Ishikawa (cell line): Measurements from ENCODE around the gene CELSR2.

Source experiments
- CEBPB ChIP-seq: IDR thresholded peaks from 2 replicates; pipeline ENCODE4 v1.6.1; 2012
- CREB1 ChIP-seq: IDR thresholded peaks from 2 replicates; pipeline ENCODE4 v1.6.1; 2012; ENCODE audit warnings: low read depth
- EGR1 ChIP-seq: IDR thresholded peaks from 2 replicates; pipeline ENCODE4 v1.6.1; 2012
- EP300 ChIP-seq: IDR thresholded peaks from 2 replicates; pipeline ENCODE4 v1.6.1; 2012; ENCODE audit warnings: borderline replicate concordance
- FOXM1 ChIP-seq: IDR thresholded peaks from 2 replicates; pipeline ENCODE4 v1.6.1; 2012; ENCODE audit warnings: low read depth, borderline replicate concordance
- NFIC ChIP-seq: IDR thresholded peaks from 2 replicates; pipeline ENCODE4 v1.6.1; 2012
- RAD21 ChIP-seq: IDR thresholded peaks from 2 replicates; pipeline ENCODE4 v1.6.1; 2012; ENCODE audit warnings: low read depth
- TAF1 ChIP-seq: IDR thresholded peaks from 2 replicates; pipeline ENCODE4 v1.6.1; 2012; ENCODE audit warnings: low read depth, mild to moderate bottlenecking
- TCF12 ChIP-seq: IDR thresholded peaks from 2 replicates; pipeline ENCODE4 v1.6.1; 2012; ENCODE audit warnings: low read depth
- TEAD4 ChIP-seq: IDR thresholded peaks from 2 replicates; pipeline ENCODE4 v1.6.1; 2012
- YY1 ChIP-seq: IDR thresholded peaks from 2 replicates; pipeline ENCODE4 v1.6.1; 2012; ENCODE audit warnings: low read depth
- ZBTB7A ChIP-seq: IDR thresholded peaks from 2 replicates; pipeline ENCODE4 v1.6.1; 2012; ENCODE audit warnings: low read depth
- TF ChIP-seq, protein P1 (sequence below): IDR thresholded peaks from 2 replicates; pipeline ENCODE4 v1.6.1; 2012
- TF ChIP-seq, protein P2 (sequence below): IDR thresholded peaks from 2 replicates; pipeline ENCODE4 v1.6.1; 2012; ENCODE audit warnings: low read depth, mild to moderate bottlenecking
- TF ChIP-seq, protein P3 (sequence below): IDR thresholded peaks from 2 replicates; pipeline ENCODE4 v1.6.1; 2012

The CELSR2 gene

DNA sequence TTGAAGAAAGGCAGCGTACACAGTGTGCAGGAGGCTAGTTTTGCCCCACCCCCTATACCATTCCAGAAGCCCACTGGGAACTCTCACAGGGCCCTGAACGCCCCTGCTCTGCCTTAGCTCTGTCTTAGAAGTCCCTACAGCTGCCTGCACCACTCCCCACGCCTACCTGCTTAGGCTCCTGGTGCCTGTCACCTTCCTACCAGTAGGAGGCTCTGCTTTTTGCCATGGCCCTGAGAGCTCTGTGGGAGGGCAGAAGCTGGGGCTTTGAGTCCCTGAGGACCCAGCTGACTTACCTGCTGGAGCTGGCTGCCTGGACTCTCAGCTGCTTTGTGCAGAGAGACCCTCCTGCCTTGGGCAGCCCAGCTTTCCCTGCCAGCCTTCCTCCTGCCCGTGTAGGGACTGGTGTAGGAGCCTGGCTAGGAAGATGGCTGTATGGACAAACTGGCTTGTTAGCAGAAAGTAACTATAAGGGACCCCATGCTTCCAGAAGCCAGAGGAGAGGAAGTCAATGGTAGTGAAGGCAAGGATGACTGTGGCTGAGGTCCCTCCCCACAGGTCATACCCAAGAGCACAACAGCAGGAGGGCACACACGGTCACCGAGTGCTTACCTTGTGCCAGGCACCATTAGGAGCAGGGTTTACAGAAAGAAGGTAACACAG lies 9.8 kb upstream of the CELSR2 start:
- TF ChIP-seq EGR1 (no peak), RAD21 (peak; percentile 38)

DNA sequence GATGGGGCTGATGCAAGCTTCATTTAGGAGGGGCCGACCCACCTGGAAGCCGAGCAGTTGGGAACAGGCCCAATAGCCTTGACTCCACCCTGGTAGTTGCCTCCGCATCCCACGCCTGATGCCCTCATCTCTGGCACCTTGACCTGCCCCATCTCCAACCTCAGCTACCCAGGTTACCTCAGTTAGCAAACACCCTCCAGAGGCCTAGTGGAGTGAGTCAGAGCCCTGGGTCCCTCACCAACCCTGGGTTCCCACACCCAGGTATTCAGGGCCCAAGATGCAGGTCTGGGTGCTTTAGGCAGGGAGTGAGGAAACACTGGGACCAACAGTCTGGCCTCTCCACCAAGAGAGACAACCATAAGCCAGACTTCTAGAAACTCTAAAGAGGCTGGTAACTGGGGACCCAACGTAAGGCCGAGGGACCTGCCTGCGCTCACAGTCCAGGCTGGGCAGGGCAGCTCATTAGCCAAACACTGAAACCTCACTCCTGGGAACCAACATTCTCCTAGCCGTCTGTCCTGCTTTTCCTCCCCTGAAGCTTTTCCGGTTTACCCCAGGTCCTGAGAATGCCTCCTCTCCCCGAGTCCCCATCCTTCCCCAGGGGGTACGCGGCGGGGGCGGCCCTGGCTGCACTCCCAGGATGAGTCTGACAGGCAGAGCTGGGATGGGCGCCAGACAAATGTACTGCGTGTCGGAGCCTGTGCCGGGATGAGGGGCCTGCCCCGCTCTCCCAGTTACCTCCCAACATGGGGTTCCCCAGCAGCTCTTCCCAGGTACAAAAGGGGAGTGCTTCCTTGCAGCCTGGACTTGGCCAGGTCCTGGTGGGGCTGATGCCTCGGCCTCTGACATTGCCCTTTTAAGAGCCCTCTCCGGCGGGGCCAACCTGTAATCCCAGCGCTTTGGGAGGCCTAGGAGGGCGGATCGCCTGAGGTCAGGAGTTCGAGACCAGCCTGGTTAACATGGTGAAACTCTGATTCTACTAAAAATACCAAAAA lies 8.9 kb upstream of the CELSR2 start:
- TF ChIP-seq CREB1 (no peak), CEBPB (no peak), TAF1 (no peak), TCF12 (no peak), NFIC (no peak), RAD21 (no peak)
- TF ChIP-seq, protein P1, sequence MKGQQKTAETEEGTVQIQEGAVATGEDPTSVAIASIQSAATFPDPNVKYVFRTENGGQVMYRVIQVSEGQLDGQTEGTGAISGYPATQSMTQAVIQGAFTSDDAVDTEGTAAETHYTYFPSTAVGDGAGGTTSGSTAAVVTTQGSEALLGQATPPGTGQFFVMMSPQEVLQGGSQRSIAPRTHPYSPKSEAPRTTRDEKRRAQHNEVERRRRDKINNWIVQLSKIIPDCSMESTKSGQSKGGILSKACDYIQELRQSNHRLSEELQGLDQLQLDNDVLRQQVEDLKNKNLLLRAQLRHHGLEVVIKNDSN = no peak
- TF ChIP-seq, protein P2, sequence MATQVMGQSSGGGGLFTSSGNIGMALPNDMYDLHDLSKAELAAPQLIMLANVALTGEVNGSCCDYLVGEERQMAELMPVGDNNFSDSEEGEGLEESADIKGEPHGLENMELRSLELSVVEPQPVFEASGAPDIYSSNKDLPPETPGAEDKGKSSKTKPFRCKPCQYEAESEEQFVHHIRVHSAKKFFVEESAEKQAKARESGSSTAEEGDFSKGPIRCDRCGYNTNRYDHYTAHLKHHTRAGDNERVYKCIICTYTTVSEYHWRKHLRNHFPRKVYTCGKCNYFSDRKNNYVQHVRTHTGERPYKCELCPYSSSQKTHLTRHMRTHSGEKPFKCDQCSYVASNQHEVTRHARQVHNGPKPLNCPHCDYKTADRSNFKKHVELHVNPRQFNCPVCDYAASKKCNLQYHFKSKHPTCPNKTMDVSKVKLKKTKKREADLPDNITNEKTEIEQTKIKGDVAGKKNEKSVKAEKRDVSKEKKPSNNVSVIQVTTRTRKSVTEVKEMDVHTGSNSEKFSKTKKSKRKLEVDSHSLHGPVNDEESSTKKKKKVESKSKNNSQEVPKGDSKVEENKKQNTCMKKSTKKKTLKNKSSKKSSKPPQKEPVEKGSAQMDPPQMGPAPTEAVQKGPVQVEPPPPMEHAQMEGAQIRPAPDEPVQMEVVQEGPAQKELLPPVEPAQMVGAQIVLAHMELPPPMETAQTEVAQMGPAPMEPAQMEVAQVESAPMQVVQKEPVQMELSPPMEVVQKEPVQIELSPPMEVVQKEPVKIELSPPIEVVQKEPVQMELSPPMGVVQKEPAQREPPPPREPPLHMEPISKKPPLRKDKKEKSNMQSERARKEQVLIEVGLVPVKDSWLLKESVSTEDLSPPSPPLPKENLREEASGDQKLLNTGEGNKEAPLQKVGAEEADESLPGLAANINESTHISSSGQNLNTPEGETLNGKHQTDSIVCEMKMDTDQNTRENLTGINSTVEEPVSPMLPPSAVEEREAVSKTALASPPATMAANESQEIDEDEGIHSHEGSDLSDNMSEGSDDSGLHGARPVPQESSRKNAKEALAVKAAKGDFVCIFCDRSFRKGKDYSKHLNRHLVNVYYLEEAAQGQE = no peak
- TF ChIP-seq, protein P3, sequence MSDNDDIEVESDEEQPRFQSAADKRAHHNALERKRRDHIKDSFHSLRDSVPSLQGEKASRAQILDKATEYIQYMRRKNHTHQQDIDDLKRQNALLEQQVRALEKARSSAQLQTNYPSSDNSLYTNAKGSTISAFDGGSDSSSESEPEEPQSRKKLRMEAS = no peak

DNA sequence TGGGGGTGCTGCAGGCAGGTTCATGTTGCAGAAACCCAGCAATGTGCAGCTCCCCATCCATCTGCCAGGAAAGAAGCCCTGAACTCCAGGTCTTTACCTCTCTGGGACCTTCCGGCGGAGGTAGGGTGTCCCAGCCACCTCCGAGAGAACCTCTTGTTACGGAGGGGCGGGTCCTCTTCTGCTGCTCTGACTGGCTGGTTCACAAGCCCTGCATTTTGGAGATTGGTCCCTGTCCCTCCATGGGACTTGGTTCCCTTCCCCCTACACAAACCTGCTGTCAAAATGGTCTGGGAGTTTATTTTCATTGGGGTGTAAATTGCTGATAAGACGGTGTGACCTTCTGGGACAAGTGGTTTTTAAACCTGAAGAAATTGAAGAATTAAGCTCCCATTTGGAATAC lies 8.0 kb upstream of the CELSR2 start:
- TF ChIP-seq RAD21 (no peak), YY1 (no peak), CREB1 (no peak), ZBTB7A (no peak), EGR1 (no peak), EP300 (no peak), FOXM1 (no peak), TCF12 (no peak), CEBPB (no peak), TAF1 (no peak), TEAD4 (no peak), NFIC (no peak)
- TF ChIP-seq, protein P2 = no peak
- TF ChIP-seq, protein P3 = no peak
- TF ChIP-seq, protein P1 = no peak

DNA sequence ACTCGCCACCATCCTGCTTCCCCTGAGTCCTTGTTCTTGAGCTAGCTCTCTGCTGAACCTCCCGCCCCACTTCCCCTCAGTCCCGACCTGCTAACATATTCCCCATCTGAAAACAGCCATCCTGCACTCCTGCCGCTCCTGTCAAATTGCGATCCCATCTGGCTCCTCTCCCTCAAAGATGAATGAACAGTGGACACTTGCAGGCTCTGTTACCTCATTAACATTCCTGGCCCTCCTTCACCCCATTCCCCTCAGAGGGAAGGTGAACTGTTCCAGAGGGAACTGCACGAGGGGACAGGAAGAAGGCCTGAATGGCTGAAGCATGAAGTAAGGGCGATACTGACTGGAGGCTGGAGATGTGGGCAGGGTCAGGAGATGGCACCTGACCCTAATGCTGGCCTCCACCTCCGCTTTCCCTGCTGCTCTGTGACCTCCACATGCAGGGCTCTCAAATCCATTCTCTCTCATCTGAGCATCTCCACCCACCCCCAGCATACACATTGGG lies 7.4 kb upstream of the CELSR2 start:
- TF ChIP-seq EP300 (no peak), TCF12 (no peak), EGR1 (no peak), CREB1 (no peak), TAF1 (no peak), YY1 (no peak), CEBPB (no peak), FOXM1 (no peak), TEAD4 (no peak), ZBTB7A (no peak), NFIC (no peak), RAD21 (no peak)
- TF ChIP-seq, protein P2 = no peak
- TF ChIP-seq, protein P1 = no peak
